Lower lobe of right lung (tissue), 2 donors: Measurements from ENCODE around the gene CMIP. TPM values are rescaled to one million over a fixed set of nuclear protein-coding genes. Genes with fewer than 3 reads are reported as not detected.
"Not testable (repeated sequence)": the region's sequence is repeated elsewhere in the genome, so short reads cannot be mapped to it uniquely, and the experiment has no call there.

Experiments
- ATAC-seq, 2 donors: fragments of 200-7000 bp; cut with Tn5 transposase; one replicate each; pipeline ENCODE4 v1.9.1; 2020 to 2022; ENCODE audit warnings: mild to moderate bottlenecking in 2 of 2, moderate library complexity in 2 of 2
- DNase-seq: peaks from one replicate; pipeline ENCODE4 v3.0.0-alpha.2; 2020
- H3K27ac ChIP-seq: fragments of 200-600 bp; one replicate; pipeline ENCODE4 v1.8.0; 2022
- H3K27me3 ChIP-seq: fragments of 200-600 bp; one replicate; pipeline ENCODE4 v1.8.0; 2022; ENCODE audit warnings: low read depth
- H3K36me3 ChIP-seq: fragments of 200-600 bp; one replicate; pipeline ENCODE4 v1.8.0; 2022; ENCODE audit warnings: mild to moderate bottlenecking
- H3K4me1 ChIP-seq: fragments of 200-600 bp; one replicate; pipeline ENCODE4 v1.8.0; 2022
- H3K4me3 ChIP-seq: fragments of 200-600 bp; one replicate; pipeline ENCODE4 v1.8.0; 2022; ENCODE audit warnings: mild to moderate bottlenecking
- H3K9me3 ChIP-seq: fragments of 200-600 bp; one replicate; pipeline ENCODE4 v1.8.0; 2022
- intact Hi-C: fragments of 100-400 bp; cut with DNase I; formaldehyde crosslinking; loops from one replicate; pipeline ENCODE4 v1.11.0; 2022
- total RNA-seq: library from RNA; stranded (reverse); fragmentation: NEBNext Ultra II Directional; extraction: Animal tissue kit (Norgen Biotek cat#: 25700); gene quantifications from one replicate; pipeline ENCODE4 v1.2.1, GENCODE V29; 2021
- TF ChIP-seq, protein P1 (sequence below): fragments of 200-600 bp; IDR thresholded peaks from one replicate; pipeline ENCODE4 v1.8.0; 2022; ENCODE audit warnings: antibody characterized with exemption, mild to moderate bottlenecking
- donor health status: DM: no; HTN: yes; CAD: no; lungs with severe emphysema.

Gene CMIP
- total RNA-seq, 1 donor from 2014 or later: 77.4 TPM

GRCh38 chr16:81686391-81687130 lies 242.0 kb downstream of the CMIP start:
- Histone ChIP-seq H3K27ac (no peak overlapping the region), H3K36me3 (peaks cover 19% of the 10 kb centered on the region), H3K9me3 (no peaks in the 10 kb centered on the region), H3K4me3 (no peak overlapping the region), H3K4me1 (peaks cover 14% of the 10 kb centered on the region), H3K27me3 (no peaks in the 10 kb centered on the region)
- TF ChIP-seq, protein P1, sequence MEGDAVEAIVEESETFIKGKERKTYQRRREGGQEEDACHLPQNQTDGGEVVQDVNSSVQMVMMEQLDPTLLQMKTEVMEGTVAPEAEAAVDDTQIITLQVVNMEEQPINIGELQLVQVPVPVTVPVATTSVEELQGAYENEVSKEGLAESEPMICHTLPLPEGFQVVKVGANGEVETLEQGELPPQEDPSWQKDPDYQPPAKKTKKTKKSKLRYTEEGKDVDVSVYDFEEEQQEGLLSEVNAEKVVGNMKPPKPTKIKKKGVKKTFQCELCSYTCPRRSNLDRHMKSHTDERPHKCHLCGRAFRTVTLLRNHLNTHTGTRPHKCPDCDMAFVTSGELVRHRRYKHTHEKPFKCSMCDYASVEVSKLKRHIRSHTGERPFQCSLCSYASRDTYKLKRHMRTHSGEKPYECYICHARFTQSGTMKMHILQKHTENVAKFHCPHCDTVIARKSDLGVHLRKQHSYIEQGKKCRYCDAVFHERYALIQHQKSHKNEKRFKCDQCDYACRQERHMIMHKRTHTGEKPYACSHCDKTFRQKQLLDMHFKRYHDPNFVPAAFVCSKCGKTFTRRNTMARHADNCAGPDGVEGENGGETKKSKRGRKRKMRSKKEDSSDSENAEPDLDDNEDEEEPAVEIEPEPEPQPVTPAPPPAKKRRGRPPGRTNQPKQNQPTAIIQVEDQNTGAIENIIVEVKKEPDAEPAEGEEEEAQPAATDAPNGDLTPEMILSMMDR: no peak
- intact Hi-C loops: no loop called here
- DNase-seq (no peak), ATAC-seq (peak; percentile 10 to 33)

DNA sequence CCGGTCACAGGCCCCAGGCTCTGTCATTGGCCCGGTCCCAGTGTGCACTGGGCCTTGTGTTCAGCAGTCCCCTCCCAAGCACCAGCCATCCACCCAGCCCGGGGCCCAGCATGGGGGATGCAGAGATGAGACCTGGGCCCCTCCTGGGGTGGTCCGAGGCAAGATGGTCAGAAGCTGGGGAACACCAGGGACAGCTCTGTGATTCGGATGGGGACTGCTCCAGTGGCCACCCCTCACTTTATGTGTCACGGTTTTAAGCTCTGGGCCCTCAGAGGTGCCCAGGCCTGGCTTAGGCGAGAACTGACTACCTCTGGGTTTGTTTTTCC lies 242.5 kb downstream of the CMIP start:
- peak in 1 of 2 donors; percentile 7 for ATAC-seq
- no peaks in the 10 kb centered on the region for H3K27me3 ChIP-seq
- peaks cover 14% of the 10 kb centered on the region for H3K4me1 ChIP-seq
- H3K27ac ChIP-seq: no peak overlapping the region
- H3K36me3 ChIP-seq: peaks cover 21% of the 10 kb centered on the region
- no peak overlapping the region for H3K4me3 ChIP-seq
- no peaks in the 10 kb centered on the region for H3K9me3 ChIP-seq
- DNase-seq: no peak
- intact Hi-C loops: no loop called here
- TF ChIP-seq, protein P1: no peak

DNA sequence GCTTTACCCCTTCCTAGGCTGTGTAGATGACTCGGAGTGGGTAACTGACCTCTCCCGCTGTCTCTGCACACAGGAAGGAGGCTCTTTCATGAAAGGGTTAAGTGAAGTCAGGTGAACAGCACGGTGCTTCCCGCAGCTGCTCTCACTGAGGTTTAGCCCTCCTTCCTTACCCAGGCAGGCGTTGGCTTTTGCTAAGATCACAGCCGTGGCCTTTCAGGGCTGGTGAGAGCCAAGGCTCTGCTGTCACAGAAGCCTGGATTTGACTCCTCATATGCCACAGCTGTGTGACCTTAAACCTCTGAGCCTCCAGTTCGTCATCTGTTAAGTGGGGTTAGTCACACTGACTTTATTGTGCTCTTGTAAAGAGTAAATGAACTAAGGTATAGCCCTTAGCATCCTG lies 243.6 kb downstream of the CMIP start:
- no peak for DNase-seq
- intact Hi-C loops: no loop called here
- TF ChIP-seq, protein P1: no peak
- Histone ChIP-seq H3K9me3 (no peaks in the 10 kb centered on the region), H3K27me3 (no peaks in the 10 kb centered on the region), H3K36me3 (peaks cover 27% of the 10 kb centered on the region), H3K27ac (no peak overlapping the region), H3K4me3 (no peak overlapping the region), H3K4me1 (peaks cover 14% of the 10 kb centered on the region)
- no peak for ATAC-seq

- not testable (repeated sequence) for ATAC-seq
Measured at GRCh38 chr16:81688839-81689238, 244.2 kb downstream of the CMIP start.

GRCh38 chr16:81692021-81692420 lies 247.4 kb downstream of the CMIP start:
- Histone ChIP-seq H3K27me3 (no peaks in the 10 kb centered on the region), H3K4me3 (no peak overlapping the region), H3K36me3 (peaks cover 57% of the 10 kb centered on the region), H3K9me3 (no peaks in the 10 kb centered on the region), H3K4me1 (peaks cover 38% of the 10 kb centered on the region), H3K27ac (no peak overlapping the region)
- DNase-seq (no peak), ATAC-seq (no peak)
- TF ChIP-seq, protein P1: no peak
- intact Hi-C loops: no loop called here

More at GRCh38 chr16:81688839-81689238, 244.2 kb downstream of the CMIP start:
- Histone ChIP-seq H3K4me1 (peaks cover 20% of the 10 kb centered on the region), H3K36me3 (peaks cover 33% of the 10 kb centered on the region)
- H3K27ac ChIP-seq, intact Hi-C loops, DNase-seq, H3K9me3 ChIP-seq, H3K27me3 ChIP-seq, H3K4me3 ChIP-seq: not testable (repeated sequence)

DNA sequence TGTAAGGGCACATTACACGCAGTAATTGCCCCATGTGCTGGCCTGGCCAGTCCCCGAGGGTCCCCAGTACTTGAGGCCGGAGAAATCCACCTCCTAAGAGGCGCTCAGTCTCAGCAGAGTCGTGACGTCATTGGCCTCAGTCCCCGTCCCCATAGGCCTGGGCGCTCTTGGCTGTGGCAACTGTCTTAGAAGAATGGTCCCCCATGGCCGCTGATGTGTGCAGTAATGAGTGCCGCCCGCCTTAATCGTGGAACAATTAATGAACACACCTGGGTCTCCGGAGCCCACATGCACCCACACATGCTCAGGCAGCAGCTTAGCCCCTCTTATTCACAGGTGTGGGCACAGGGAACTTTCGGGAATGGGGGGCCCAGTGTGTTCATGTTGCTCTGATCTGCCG lies 248.0 kb downstream of the CMIP start:
- Histone ChIP-seq H3K9me3 (no peaks in the 10 kb centered on the region), H3K4me1 (peaks cover 40% of the 10 kb centered on the region), H3K4me3 (no peak overlapping the region), H3K36me3 (peaks cover 63% of the 10 kb centered on the region), H3K27ac (no peak overlapping the region), H3K27me3 (no peaks in the 10 kb centered on the region)
- TF ChIP-seq, protein P1: no peak
- DNase-seq: no peak
- ATAC-seq: no peak
- intact Hi-C loops: no loop called here
